Omental fat pad (tissue), 4 donors: ENCODE measurements around the gene SFXN3. TPM values are rescaled to one million over a fixed set of nuclear protein-coding genes. Genes with fewer than 3 reads are reported as not detected.

Source experiments
- ATAC-seq: fragments of 150-250 bp; one replicate; pipeline ENCODE4 v1.9.1; 2016; ENCODE audit warnings: mild to moderate bottlenecking, moderate library complexity; ENCODE audit not compliant: low FRiP score
- DNase-seq: peaks from one replicate; pipeline ENCODE4 v3.0.0-alpha.2; 2019; ENCODE audit warnings: low spot score
- total RNA-seq, 4 donors: library from RNA; depleted of rRNA; stranded (reverse); fragments of >200 nt; gene quantifications; one replicate each; pipeline ENCODE4 v1.1.0, GENCODE V29; 2016
- TF ChIP-seq, protein P1 (sequence below), 3 donors: fragments of 450-650 bp; IDR thresholded peaks; one replicate each; pipeline ENCODE4 v1.5.1; 2016 to 2017; ENCODE audit warnings: antibody characterized with exemption in 3 of 3, mild to moderate bottlenecking in 3 of 3, moderate library complexity in 2 of 3

SFXN3 gene
- total RNA-seq, 4 donors from 2014 or later, result 54.8 to 97.3 (median 71.2) TPM

DNA sequence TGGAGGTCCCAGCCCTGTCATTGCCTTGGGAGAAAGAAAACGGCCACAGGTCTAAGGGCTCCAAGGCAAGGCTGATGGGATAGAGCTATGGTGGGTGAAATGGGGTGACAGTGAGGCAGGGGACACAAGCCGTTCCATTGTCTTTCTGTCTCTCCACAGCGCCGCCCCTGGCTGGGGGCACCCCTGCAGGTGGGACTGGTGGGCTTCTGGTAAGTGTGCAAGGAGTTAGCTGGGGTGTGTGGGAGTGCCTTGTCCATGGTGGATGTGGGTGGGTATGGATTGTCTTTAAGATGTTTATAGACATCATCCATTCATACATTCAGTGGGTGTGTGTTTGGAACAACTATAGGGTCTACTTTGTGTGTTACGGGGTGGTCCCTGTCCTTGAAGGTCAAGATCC, 7.5 kb downstream of the SFXN3 start:
- DNase-seq, result no peak
- ATAC-seq, result no peak
- TF ChIP-seq, protein P1, sequence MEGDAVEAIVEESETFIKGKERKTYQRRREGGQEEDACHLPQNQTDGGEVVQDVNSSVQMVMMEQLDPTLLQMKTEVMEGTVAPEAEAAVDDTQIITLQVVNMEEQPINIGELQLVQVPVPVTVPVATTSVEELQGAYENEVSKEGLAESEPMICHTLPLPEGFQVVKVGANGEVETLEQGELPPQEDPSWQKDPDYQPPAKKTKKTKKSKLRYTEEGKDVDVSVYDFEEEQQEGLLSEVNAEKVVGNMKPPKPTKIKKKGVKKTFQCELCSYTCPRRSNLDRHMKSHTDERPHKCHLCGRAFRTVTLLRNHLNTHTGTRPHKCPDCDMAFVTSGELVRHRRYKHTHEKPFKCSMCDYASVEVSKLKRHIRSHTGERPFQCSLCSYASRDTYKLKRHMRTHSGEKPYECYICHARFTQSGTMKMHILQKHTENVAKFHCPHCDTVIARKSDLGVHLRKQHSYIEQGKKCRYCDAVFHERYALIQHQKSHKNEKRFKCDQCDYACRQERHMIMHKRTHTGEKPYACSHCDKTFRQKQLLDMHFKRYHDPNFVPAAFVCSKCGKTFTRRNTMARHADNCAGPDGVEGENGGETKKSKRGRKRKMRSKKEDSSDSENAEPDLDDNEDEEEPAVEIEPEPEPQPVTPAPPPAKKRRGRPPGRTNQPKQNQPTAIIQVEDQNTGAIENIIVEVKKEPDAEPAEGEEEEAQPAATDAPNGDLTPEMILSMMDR (IDR thresholded peaks at IDR 0.05), result no peak

DNA sequence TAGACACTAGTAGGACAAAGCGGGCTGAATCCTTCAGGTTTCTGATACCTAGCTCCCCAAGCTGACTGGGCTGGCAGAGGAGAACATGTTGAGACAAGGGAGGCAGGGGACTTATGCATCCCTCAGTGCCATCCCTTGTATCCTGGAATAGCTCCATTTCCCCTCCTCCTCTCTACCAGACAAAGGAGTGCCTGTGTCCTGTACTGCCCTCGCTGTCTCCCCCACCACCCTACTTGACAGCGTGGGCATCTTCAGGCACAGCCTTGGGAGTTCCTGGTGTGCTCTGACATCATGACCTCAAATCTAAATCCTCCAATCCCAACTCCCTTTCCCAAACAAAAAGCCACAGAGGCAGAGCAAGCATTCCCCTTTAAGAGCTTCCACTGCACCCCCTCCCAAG, 9.0 kb downstream of the SFXN3 start:
- ATAC-seq (no peak), DNase-seq (no peak)
- TF ChIP-seq, protein P1 (IDR thresholded peaks at IDR 0.05), result no peak

DNA sequence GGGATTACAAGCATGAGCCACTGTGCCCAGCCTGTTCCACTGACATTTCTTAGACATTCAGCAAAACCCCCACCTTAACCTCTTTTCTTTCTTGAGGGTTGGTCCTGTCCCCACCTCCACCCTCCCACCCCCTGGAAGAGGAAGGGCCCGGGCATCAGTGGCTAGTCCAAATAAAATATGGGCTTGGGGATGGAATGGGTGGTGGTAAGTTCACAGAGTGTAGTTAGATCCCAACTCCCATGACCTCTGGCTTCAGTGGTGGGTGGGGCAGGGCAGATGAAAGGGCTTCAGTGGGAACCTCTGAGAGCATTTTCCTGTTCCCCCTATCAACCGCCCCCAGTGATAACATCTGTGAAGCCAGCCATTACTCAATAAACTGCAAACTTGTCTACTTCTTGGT, 9.8 kb downstream of the SFXN3 start:
- ATAC-seq (no peak), DNase-seq (no peak)
- TF ChIP-seq, protein P1 (IDR thresholded peaks at IDR 0.05), result no peak

DNA sequence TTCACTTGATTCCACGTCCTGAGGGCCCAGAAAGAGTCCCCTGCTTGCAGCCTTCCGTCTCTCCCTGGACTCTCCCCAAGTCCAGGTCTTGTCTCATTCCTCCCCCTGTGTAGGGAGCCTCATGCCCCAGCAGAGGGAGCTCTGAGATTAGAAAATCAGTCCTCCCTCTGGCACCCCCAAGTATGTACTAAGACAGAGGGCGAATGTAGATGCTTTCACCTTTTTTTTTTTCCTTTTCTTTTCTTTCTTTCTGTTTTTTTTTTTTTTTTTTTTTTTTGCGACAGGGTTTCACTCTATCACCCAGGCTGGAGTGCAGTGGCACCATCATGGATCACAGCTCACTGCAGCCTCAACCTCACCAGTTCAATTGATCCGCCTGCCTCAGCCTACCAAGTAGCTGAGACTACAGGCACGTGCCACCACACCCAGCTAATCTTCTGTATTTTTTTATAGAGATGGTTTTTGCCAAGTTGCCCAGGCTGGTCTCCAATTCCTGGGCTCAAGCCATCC, 10.3 kb downstream of the SFXN3 start:
- ATAC-seq (peak; percentile 79), DNase-seq (peak; percentile 60)
- TF ChIP-seq, protein P1 (IDR thresholded peaks at IDR 0.05), result peak in 2 of 3 donors; percentile 24 to 69

DNA sequence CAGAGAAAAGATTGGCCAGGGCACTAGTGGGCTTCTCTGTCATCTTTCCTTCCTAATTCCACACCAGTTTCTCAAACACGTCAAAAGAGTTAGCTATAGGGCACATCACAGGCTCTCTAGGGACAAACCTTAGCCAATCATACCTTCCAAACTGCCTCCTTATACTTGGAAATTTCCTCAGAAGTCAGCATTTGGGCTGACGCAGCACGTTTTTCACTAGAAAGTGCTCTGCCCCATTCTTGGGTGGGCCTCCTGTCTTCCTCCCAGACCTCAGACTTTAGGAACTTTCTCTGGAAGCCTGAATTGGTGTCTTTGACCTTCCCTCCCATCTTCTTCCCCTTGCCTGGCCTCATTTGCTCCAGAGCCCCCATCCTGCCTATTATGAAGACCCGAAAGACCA, 11.1 kb downstream of the SFXN3 start:
- ATAC-seq, result no peak
- TF ChIP-seq, protein P1 (IDR thresholded peaks at IDR 0.05), result no peak
- no peak for DNase-seq

DNA sequence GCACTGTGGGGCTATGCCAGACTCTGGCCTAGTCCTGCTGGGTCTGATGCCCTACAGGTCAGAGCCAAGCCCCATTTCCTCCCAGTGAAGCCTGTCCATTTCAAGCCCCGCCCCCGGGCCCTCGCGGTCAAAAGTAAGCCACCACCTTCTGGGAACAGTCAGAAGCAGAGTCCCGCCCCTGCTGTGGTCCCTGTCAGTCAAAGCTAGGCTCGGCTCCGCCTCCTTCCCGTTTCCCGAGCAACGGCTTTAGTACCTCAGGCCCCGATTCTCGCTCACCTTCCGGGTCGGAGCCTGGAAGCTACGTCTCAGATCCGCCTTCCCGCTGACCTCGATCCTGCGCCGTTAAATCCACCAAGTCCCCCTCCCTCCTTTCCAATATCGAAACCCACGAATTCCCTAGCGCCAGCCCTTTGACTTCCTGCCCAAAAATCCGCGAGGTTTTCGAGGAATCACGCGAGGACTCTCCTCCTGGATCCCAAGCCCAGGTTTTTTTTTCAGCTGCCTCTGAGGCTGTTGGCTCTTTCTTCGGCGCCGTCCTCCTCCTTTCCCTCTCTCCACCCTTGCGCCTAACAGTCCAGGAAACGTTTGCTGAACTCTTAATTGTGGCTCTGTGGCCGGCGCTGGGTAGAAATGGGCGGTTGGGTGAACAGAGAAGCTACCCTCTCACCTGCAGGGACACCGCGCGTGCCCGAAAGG, 11.8 kb downstream of the SFXN3 start:
- ATAC-seq, result peak; percentile 95
- peak; percentile 94 for DNase-seq
- TF ChIP-seq, protein P1 (IDR thresholded peaks at IDR 0.05), result no peak

DNA sequence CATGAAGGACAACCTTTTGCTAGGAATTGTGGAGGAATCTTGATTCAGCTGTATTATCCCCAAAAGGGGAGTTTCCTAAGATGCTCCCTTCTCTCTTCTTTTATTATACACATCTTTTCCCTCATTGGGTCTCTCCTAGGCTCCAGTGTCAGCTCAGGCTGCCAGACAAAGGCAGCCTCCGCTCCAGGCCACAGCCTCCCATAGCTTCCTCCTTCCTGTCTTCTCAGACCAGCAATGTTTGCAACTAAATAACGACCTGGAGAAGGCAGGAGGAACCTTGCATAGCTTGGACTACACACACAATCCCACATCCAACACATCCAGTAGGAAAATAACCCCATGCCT, 12.3 kb downstream of the SFXN3 start:
- no peak for ATAC-seq
- no peak for DNase-seq
- TF ChIP-seq, protein P1 (IDR thresholded peaks at IDR 0.05), result no peak
